Measurements from ENCODE around the gene CACNB1. TPM values are rescaled to one million over a fixed set of nuclear protein-coding genes. Genes with fewer than 3 reads are reported as not detected.

The CACNB1 gene
- total and polyA plus RNA-seq, 2 of the 13 experiments (the other 11 are each of a cell fraction or from before 2014, with no cell fraction given) = 0.75 to 1.5 TPM

DNA sequence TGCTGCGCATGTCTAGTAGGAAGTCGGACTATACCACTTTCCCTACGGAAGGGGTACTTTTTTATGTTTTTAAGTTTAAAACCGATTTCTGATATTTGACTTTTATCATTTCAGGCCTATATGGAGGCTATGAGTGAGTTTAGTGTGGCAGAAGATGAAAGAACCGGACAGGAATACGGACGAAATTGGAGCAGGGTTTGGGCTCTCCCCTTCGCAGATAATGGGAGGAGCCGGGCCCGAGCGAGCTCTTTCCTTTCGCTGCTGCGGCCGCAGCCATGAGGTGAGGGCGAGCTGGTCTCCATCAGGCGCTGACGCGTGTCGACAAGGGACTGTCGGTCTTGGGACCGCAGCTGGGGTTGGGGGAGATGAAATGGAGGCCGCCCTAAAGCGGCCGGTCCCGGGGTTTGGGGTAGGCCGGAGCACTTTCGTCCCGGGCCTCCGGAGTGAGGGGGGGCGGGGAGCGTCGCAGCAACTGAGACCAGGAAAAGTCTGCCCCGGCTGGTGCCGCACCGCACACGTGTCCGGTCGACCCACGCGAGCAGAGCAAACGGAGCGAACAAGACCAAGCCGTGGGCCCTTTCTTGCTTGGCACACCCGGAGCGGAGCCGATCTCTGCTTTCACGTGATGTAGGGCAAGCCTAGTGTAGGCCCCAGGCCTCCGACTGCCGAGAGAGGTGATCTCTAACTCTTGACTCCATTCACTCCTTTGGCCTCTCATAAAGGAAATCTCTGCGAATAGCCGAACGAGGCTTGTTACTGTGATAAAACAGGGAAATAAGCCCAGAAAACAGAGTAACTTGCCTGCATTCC, 2.8 kb upstream of the CACNB1 start, which contains the start of gene RPL19 (continued):
- peak; percentile 75; the same call in 1 of the 2 replicates for TF ChIP-seq PITX1 (CRISPR knock-in tag; IDR thresholded peaks at IDR 0.05)
- peak; percentile 93 for TF ChIP-seq ZNF790 (CRISPR knock-in tag; IDR thresholded peaks at IDR 0.05; ENCODE audit: borderline replicate concordance)
- TF ChIP-seq TSC22D2 (CRISPR knock-in tag; IDR thresholded peaks at IDR 0.05; ENCODE audit: borderline replicate concordance) = no peak; the same call in none of the 2 replicates
- TF ChIP-seq SMARCE1 (IDR thresholded peaks at IDR 0.05; ENCODE audit: borderline replicate concordance) = no peak
- peak; percentile 96 for TF ChIP-seq DRAP1 (CRISPR knock-in tag; IDR thresholded peaks at IDR 0.05)
- TF ChIP-seq ZNF746 (CRISPR knock-in tag; IDR thresholded peaks at IDR 0.05) = peak; percentile 45; the same call in 1 of the 2 replicates
- peak; percentile 91 for TF ChIP-seq CCDC6 (CRISPR knock-in tag; IDR thresholded peaks at IDR 0.05)
- 0 out of 2 replicates have a peak, but pooled peaks have one; percentile 63 for TF ChIP-seq ZNF276 (CRISPR knock-in tag; IDR thresholded peaks at IDR 0.05; ENCODE audit: low read depth)
- no peak for TF ChIP-seq ZNF484 (CRISPR knock-in tag; IDR thresholded peaks at IDR 0.05; ENCODE audit: borderline replicate concordance, low read depth)
- TF ChIP-seq, protein P1, sequence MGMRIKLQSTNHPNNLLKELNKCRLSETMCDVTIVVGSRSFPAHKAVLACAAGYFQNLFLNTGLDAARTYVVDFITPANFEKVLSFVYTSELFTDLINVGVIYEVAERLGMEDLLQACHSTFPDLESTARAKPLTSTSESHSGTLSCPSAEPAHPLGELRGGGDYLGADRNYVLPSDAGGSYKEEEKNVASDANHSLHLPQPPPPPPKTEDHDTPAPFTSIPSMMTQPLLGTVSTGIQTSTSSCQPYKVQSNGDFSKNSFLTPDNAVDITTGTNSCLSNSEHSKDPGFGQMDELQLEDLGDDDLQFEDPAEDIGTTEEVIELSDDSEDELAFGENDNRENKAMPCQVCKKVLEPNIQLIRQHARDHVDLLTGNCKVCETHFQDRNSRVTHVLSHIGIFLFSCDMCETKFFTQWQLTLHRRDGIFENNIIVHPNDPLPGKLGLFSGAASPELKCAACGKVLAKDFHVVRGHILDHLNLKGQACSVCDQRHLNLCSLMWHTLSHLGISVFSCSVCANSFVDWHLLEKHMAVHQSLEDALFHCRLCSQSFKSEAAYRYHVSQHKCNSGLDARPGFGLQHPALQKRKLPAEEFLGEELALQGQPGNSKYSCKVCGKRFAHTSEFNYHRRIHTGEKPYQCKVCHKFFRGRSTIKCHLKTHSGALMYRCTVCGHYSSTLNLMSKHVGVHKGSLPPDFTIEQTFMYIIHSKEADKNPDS (CRISPR knock-in tag; IDR thresholded peaks at IDR 0.05) = 0 out of 2 replicates have a peak, but pooled peaks have one; percentile 38
- no peak for TF ChIP-seq ZNF382 (CRISPR knock-in tag; IDR thresholded peaks at IDR 0.05; ENCODE audit: borderline replicate concordance)
- no peak for TF ChIP-seq JDP2 (CRISPR knock-in tag; IDR thresholded peaks at IDR 0.05; ENCODE audit: borderline replicate concordance)
- peak; percentile 82 for TF ChIP-seq ZNF788 (CRISPR knock-in tag; IDR thresholded peaks at IDR 0.05; ENCODE audit: borderline replicate concordance)
- no peak; the same call in 1 of the 2 replicates for TF ChIP-seq ZFP41 (CRISPR knock-in tag; IDR thresholded peaks at IDR 0.05; ENCODE audit: borderline replicate concordance)
- TF ChIP-seq GZF1 (CRISPR knock-in tag; IDR thresholded peaks at IDR 0.05) = peak; percentile 59; the same call in 1 of the 2 replicates
- TF ChIP-seq ZNF687 (CRISPR knock-in tag; IDR thresholded peaks at IDR 0.05) = peak; percentile 93
- TF ChIP-seq RAD21 (CRISPR knock-in tag; IDR thresholded peaks at IDR 0.05) = no peak; the same call in 1 of the 2 replicates
- TF ChIP-seq ZNF207 (IDR thresholded peaks at IDR 0.05; ENCODE audit: borderline replicate concordance) = no peak
- no peak for TF ChIP-seq EZH2 (conservative IDR thresholded peaks at IDR 0.05; ENCODE audit: low read depth, low read length)
- no peak; the same call in 1 of the 2 replicates for TF ChIP-seq ZNF850 (CRISPR knock-in tag; conservative IDR thresholded peaks at IDR 0.05)
- TF ChIP-seq SP5 (CRISPR knock-in tag; IDR thresholded peaks at IDR 0.05; ENCODE audit: borderline replicate concordance, low read depth) = no peak
